Measurements from ENCODE around the gene TMEM9B.

The TMEM9B gene

GRCh38 chr11:8973121-8973520 is 8.9 kb upstream of the TMEM9B start:
- CTCF ChIA-PET, result no interaction called here
- no peak overlapping the region for H3K27ac ChIP-seq
- POLR2A ChIA-PET (ENCODE audit: low non-redundant PET), result no interaction called here
- TF ChIP-seq, protein P1, sequence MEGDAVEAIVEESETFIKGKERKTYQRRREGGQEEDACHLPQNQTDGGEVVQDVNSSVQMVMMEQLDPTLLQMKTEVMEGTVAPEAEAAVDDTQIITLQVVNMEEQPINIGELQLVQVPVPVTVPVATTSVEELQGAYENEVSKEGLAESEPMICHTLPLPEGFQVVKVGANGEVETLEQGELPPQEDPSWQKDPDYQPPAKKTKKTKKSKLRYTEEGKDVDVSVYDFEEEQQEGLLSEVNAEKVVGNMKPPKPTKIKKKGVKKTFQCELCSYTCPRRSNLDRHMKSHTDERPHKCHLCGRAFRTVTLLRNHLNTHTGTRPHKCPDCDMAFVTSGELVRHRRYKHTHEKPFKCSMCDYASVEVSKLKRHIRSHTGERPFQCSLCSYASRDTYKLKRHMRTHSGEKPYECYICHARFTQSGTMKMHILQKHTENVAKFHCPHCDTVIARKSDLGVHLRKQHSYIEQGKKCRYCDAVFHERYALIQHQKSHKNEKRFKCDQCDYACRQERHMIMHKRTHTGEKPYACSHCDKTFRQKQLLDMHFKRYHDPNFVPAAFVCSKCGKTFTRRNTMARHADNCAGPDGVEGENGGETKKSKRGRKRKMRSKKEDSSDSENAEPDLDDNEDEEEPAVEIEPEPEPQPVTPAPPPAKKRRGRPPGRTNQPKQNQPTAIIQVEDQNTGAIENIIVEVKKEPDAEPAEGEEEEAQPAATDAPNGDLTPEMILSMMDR (conservative IDR thresholded peaks at IDR 0.05; ENCODE audit: low read depth), result no peak
- no peak for DNase-seq (ENCODE audit: low spot score)

DNA sequence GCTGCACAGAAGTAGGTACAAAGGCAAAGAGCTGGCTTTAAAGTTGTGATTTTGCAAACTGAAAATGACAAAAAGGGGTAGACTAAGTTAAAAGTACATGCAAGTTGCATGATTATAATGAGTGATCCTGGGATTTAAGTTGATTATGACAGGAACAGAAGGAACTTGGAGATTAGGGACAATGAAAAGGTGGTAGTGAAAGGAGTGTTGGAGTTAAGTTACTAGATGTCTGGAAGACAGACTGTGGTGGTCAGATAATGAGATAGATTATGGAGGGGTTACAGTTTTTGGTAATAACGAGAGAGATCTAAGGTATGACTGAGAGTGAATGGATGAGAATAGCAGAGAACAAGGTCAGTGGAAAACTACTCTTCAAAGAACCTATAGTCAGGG is 7.7 kb upstream of the TMEM9B start:
- ChIA-PET POLR2A (ENCODE audit: low non-redundant PET) (no interaction called here), CTCF (no interaction called here)
- no peak overlapping the region for H3K27ac ChIP-seq
- TF ChIP-seq, protein P1 (conservative IDR thresholded peaks at IDR 0.05; ENCODE audit: low read depth), result no peak
- DNase-seq (ENCODE audit: low spot score), result no peak

DNA sequence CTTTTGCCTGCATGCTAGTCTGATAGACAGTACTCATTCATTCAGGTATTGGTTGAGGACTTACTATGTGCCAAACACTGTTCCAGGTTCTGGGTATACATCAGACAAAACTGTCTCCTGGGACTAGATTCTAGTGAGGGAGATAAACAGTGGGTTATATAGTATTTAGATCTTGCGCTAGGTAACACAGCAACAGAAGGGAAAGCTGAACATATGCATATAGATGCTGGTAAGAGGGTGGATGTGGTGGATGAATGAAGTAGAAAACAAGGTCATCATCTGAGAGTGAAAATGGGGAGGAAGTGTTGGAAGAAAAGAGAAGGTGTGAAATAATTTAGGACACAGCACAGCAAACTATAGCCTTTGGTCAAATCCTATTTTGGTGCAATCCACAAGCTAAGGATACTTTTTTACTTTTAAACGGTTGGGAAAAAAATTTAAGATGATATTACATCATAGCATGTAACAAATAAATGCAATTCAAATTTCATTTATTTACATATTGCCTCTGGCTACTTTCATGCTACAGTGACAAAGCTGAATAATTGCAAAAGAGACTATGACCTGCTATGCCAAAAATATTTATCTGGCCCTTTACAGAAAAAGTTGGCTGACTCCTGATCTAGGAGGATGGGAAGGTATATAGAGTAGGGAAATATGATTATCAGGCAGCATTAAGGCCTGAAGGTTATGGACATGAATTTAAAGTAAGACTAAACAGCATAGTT is 7.1 kb upstream of the TMEM9B start:
- H3K27ac ChIP-seq, result no peak overlapping the region
- CTCF ChIA-PET, result no interaction called here
- POLR2A ChIA-PET (ENCODE audit: low non-redundant PET), result no interaction called here
- DNase-seq (ENCODE audit: low spot score), result no peak
- TF ChIP-seq, protein P1 (conservative IDR thresholded peaks at IDR 0.05; ENCODE audit: low read depth), result no peak

GRCh38 chr11:8967184-8967583 is 2.9 kb upstream of the TMEM9B start:
- no peak for DNase-seq (ENCODE audit: low spot score)
- CTCF ChIA-PET, result no interaction called here
- no peak overlapping the region for H3K27ac ChIP-seq
- POLR2A ChIA-PET (ENCODE audit: low non-redundant PET), result no interaction called here
- TF ChIP-seq, protein P1 (conservative IDR thresholded peaks at IDR 0.05; ENCODE audit: low read depth), result no peak

GRCh38 chr11:8963569-8964323 is 496 bp downstream of the TMEM9B start:
- ChIA-PET CTCF (interaction anchor here (0.9 kb wide), 1 partner anchor 102 kb away, joined by 3 read pairs; no protein-coding TSS in a partner anchor), POLR2A (ENCODE audit: low non-redundant PET) (interaction anchor here (0.5 to 0.7 kb wide), 3 partner anchors 41 to 410 kb away, joined by 3 to 5 read pairs (median 3); no protein-coding TSS in a partner anchor)
- TF ChIP-seq, protein P1 (conservative IDR thresholded peaks at IDR 0.05; ENCODE audit: low read depth), result no peak
- peak overlapping the region; percentile 92 for H3K27ac ChIP-seq
- peak; percentile 78 for DNase-seq (ENCODE audit: low spot score)

DNA sequence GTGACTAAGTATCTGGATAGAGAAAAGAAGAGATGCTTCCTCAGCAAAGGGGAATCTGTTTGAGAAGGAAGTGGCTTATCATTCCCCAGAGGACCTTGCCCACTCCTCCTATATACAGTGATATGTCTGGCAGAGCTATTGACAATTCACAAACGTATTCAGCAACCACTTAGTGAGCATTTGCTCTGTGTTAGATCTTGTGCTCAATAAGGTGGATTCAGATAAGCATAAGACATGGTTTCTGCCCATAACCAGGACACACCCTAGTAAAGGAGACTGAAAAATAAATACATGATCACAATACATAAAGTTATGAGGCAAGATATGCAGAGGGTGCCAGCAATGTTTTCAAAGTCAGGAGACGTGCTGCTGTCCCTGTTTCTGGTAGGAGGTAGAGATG is 1.4 kb downstream of the TMEM9B start:
- CTCF ChIA-PET, result no interaction called here
- TF ChIP-seq, protein P1 (conservative IDR thresholded peaks at IDR 0.05; ENCODE audit: low read depth), result no peak
- no peak overlapping the region for H3K27ac ChIP-seq
- no peak for DNase-seq (ENCODE audit: low spot score)
- POLR2A ChIA-PET (ENCODE audit: low non-redundant PET), result interaction anchor here (0.7 kb wide), 1 partner anchor 40 kb away, joined by 3 read pairs; no protein-coding TSS in a partner anchor
